ENCODE data around the gene FAM199X. TPM values are rescaled to one million over a fixed set of nuclear protein-coding genes. Genes with fewer than 3 reads are reported as not detected.

FAM199X gene
- total and polyA plus RNA-seq, 2 donors (not counting 1 experiment from before 2014, with no cell fraction given) = 3.6 to 19.2 TPM

GRCh38 chrX:104118765-104119164 is 47.5 kb upstream of the FAM199X start:
- CTCF ChIA-PET = interaction anchor here (1.6 kb wide), 1 partner anchor 20 kb away, joined by 4 read pairs; no protein-coding TSS in a partner anchor
- POLR2A ChIA-PET = no interaction called here

More at GRCh38 chrX:104118765-104119164, 47.5 kb upstream of the FAM199X start:
- no peak overlapping the region for H3K4me2 ChIP-seq (replicated peaks; ENCODE audit: low read depth, low read length, poor library complexity, severe bottlenecking)
- no peak overlapping the region for H3K9ac ChIP-seq (ENCODE audit: low read length)
- no peaks in the 10 kb centered on the region for H3K36me3 ChIP-seq (replicated peaks in 1 of 2; ENCODE audit: control extremely low read depth in 1 of 2, control insufficient read depth in 1 of 2, extremely low read depth in 1 of 2, insufficient read depth in 2 of 2, low read length in 1 of 2)
- H3K27ac Mint-ChIP-seq = peak overlapping the region; percentile 65
- H3K9me3 ChIP-seq (ENCODE audit: control extremely low read depth in 1 of 3, control insufficient read depth in 2 of 3, insufficient read depth in 1 of 3, low read length in 2 of 3) = no peaks in the 10 kb centered on the region
- TF ChIP-seq CTCF (IDR thresholded peaks at IDR 0.05) = no peak
- no peak for TF ChIP-seq EZH2 (IDR thresholded peaks at IDR 0.05; ENCODE audit: borderline replicate concordance, insufficient read depth, low read depth, low read length, poor library complexity, severe bottlenecking)
- H3K4me1 Mint-ChIP-seq = peaks cover 43% of the 10 kb centered on the region
- no peak overlapping the region for H2AFZ ChIP-seq (ENCODE audit: insufficient read depth, low read depth, low read length, poor library complexity, severe bottlenecking)
- no peaks in the 10 kb centered on the region for H3K27me3 ChIP-seq (replicated peaks in 1 of 4; ENCODE audit: control extremely low read depth in 1 of 4, control insufficient read depth in 3 of 4, insufficient read depth in 4 of 4, low read length in 3 of 4)
- H3K9me3 Mint-ChIP-seq (ENCODE audit: insufficient read depth) = no peaks in the 10 kb centered on the region
- H3K27me3 Mint-ChIP-seq = no peaks in the 10 kb centered on the region
- no CpG with 5 or more reads among the region's 1 CpG for WGBS (ENCODE audit: insufficient coverage)
- H3K4me3 ChIP-seq (ENCODE audit: control extremely low read depth in 1 of 5, extremely low read depth in 1 of 5, insufficient read depth in 1 of 5, low read depth in 2 of 5, low read length in 4 of 5) = no peak overlapping the region
- H3K27ac ChIP-seq (ENCODE audit: low read length in 2 of 2) = no peak overlapping the region
- peaks cover 25 to 36% of the 10 kb centered on the region in 2 donors for H3K4me1 ChIP-seq (ENCODE audit: control insufficient read depth in 2 of 2, insufficient read depth in 2 of 2, low read length in 2 of 2)
- no peak overlapping the region for H3K4me3 Mint-ChIP-seq
- ATAC-seq (ENCODE audit: low read depth) = no peak
- no peaks in the 10 kb centered on the region for H3K79me2 ChIP-seq (ENCODE audit: control insufficient read depth, insufficient read depth, low read length)
- no peaks in the 10 kb centered on the region for H4K20me1 ChIP-seq (ENCODE audit: control insufficient read depth, insufficient read depth, low read length, poor library complexity, severe bottlenecking)
- intact Hi-C loops (cut with micrococcal nuclease) = no loop called here
- peak; percentile 17 for DNase-seq
